IPS-18c (cell line): ENCODE data around the gene PDGFA.
A peak's percentile ranks its signal among the peaks of the same experiment; 100 is the strongest.

ENCODE experiments used
- H3K4me3 ChIP-seq: 2 replicates; pipeline ENCODE4 v1.7.0; 2013; ENCODE audit warnings: low read depth, mild to moderate bottlenecking, low read length, moderate library complexity; ENCODE audit not compliant: insufficient read depth
- H3K9me3 ChIP-seq: one replicate; pipeline ENCODE4 v1.6.1; 2013; ENCODE audit warnings: mild to moderate bottlenecking, low read length, moderate library complexity; ENCODE audit not compliant: control insufficient read depth, insufficient read depth

The PDGFA gene

GRCh38 chr7:463817-464453 is 55.7 kb downstream of the PDGFA start:
- Histone ChIP-seq H3K4me3 (no peak overlapping the region), H3K9me3 (no peaks in the 10 kb centered on the region)

DNA sequence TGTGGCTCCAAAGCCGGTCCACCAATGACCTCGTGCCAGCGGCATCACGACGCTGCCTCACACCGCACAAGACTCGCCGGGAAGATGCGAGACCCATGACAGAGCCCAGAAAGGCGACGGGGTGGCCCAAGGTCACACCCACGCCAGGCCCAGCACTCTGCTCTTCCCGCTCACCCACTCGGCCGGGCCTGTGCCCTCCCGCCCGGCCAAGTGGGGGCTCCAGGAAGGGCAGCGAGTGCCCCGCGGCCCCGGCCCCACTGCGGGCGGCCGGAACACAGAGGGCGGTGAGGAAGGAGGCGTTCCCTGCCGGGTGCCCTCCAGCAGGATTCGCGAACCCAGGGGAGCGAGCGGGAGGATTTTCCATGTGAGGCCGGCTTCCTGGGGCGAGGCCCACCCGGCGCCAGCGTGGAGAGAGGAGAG is 56.3 kb downstream of the PDGFA start:
- Histone ChIP-seq H3K9me3 (no peaks in the 10 kb centered on the region), H3K4me3 (no peak overlapping the region)

GRCh38 chr7:462173-463103 is 57.2 kb downstream of the PDGFA start:
- Histone ChIP-seq H3K9me3 (no peaks in the 10 kb centered on the region), H3K4me3 (no peak overlapping the region)

DNA sequence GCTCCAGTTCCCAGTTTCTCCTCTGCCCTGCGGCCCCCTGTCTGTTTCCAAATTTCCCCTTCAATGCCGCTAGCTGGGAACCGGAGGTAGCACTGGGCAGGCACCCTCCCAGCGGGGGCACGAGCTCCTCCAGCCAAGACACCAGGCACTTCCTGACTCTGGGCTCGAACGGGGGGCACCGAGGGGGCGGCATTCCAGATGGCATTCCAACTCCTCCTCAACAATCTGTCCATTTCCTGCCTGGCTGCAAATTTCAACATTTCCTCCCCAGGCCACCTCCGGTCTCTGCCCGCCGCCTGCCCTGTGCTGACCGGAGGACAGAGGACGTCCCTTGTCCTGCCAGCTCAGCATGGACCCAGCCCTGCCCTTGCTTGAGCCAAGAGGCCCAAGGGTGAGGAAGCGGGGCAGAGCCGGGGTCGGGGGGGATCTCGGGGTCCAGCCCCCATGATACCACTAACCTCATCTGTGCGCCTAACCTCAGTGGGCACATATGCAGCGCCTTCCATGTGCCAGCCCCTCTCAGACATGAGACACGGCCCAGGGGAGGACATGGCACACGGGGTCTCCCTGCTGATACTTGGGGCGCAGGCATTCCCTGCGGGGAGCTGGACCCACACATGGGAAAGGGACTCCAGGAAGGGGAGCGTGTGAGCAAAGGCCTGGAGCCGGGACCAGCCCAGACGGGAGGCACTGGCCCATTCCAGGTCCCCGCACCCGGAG is 58.0 kb downstream of the PDGFA start:
- H3K4me3 ChIP-seq: no peak overlapping the region
- no peaks in the 10 kb centered on the region for H3K9me3 ChIP-seq

DNA sequence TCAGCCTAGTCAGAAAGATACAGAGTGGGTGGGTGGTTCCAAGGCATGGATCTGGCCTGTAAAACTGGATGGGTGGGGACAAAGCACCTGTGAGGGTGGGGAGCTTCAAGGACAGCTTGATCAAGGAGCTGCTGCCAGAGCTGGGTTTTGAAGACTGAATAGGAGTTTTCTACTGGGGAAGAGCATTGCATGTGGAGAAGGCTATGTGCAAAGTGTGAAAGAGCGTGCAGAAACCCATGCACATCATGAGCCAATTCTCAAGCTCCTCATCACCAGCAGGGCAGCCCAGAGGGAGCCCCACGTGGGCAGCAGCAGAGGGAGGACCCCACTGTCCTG is 58.6 kb downstream of the PDGFA start:
- no peak overlapping the region for H3K4me3 ChIP-seq
- no peaks in the 10 kb centered on the region for H3K9me3 ChIP-seq

DNA sequence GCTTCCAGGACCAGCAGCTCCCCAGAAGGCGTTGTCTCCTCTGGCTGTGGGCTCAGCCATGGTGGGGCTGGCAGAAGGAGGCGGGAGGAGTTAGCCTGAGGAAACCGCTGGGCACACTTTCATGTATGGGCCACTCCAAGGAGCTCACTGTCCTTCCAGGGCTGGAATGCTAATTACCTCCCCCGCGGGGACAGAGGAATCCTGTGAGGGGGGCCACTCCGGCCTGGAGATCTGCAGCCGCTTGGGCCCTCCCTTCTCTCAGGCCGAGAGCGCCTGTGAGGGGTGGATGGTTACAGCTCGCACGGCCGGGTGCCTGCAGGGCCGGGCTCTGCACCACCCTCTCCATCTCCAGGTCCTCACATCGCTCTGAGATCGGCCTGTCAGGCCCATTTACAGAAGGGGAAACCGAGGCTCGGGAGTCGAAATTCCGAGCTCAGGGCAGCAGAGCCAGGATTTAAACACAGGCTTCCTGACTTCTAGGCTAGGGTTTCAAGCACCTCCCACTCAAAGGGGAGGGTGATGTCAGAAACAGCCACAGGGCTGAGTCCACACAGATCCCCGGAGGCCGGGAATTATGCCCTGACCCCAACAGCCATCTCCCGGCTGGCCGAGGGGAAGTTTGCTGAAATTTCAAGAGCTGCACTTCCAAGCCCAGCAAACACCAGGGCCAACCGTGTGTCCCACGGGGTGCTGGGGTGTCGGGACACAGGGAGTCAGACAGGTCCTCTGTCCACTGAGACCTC is 59.1 kb downstream of the PDGFA start:
- Histone ChIP-seq H3K4me3 (no peak overlapping the region; the same call in 1 of the 2 replicates), H3K9me3 (no peaks in the 10 kb centered on the region)

GRCh38 chr7:459584-460373 is 59.9 kb downstream of the PDGFA start:
- no peaks in the 10 kb centered on the region for H3K9me3 ChIP-seq
- H3K4me3 ChIP-seq: no peak overlapping the region

- no peak overlapping the region for H3K4me3 ChIP-seq
Measured at GRCh38 chr7:458511-459245, 61.0 kb downstream of the PDGFA start.

GRCh38 chr7:457814-458510 is 61.7 kb downstream of the PDGFA start:
- Histone ChIP-seq H3K9me3 (no peaks in the 10 kb centered on the region), H3K4me3 (no peak overlapping the region)

More at GRCh38 chr7:458511-459245, 61.0 kb downstream of the PDGFA start:
- no peaks in the 10 kb centered on the region for H3K9me3 ChIP-seq

GRCh38 chr7:455110-455928 is 64.3 kb downstream of the PDGFA start:
- H3K4me3 ChIP-seq: no peak overlapping the region
- no peaks in the 10 kb centered on the region for H3K9me3 ChIP-seq

DNA sequence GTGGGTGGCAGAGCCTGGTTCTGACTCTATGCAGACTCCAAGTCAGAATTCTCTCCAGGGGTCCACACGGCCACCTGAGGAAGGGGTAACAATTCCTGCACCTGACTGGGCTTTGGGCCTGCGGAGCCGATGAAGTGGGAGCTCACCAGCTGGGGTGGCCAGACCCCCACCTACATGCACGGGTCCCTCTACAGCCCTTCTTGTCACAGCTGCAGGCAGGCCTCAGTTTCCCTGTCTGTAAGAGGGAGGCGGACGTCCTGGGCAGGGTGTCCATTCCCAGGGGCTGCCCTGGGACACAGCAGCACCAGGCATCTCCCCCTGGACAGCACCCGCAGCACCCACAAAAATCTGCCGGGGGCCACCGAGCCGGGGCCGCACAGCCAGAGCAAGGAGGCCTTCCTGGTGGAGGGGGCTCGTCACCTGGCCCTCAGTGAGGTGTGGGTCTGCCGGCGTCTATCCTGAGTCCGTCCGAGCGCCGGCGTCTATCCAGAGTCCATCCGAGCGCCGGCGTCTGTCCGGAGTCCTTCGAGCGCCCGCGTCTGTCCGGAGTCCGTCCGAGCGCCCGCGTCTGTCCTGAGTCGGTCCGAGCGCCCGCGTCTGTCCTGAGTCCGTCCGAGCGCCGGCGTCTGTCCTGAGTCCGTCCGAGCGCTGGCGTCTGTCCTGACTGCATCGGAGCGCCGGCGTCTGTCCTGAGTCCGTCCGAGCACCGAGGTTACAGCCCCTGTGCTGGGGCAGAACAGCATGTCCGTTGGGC is 65.1 kb downstream of the PDGFA start:
- H3K4me3 ChIP-seq: no peak overlapping the region
- H3K9me3 ChIP-seq: no peaks in the 10 kb centered on the region

- Histone ChIP-seq H3K4me3 (no peak overlapping the region), H3K9me3 (no peaks in the 10 kb centered on the region)
Measured at GRCh38 chr7:453597-454306, 65.9 kb downstream of the PDGFA start.

DNA sequence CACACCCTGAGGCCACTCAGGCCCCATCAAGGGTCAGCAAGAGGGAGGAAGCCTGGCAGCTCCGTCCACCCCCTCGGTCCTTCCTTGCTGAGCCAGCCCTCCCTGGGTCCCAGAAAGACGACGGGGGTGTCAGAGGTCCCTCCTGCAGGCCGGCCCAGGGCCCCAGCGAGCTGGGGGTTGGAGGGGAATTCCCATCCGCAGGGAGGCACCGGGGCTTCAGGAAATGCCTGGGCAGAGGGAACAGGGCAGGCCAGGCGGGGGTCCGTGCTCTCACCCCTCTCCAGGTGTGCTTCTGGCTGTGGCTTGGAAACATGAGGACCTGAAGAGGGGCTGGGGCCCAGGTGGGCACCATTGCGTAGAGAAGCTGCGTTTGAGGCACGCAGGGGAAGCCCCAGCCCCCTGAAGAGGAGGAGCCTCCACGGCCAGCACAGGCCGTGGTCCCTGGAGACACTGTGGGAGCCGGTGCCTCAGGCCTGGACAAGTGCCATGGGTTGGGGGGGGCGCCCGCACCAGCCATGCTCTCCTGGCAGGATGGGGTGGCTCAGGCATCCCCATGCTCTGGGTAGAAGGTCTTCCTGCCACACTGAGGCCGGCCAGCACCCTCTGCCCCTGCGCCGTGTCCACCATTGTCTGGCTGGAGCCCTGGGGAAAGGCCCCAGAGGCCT is 66.7 kb downstream of the PDGFA start:
- H3K4me3 ChIP-seq: peak overlapping the region; percentile 28; the same call in 1 of the 2 replicates
- H3K9me3 ChIP-seq: no peaks in the 10 kb centered on the region
